Mesenchymal stem cell (in vitro differentiated cells and primary cell): Measurements from ENCODE around the gene CHMP6.

Source experiments
- DNase-seq: peaks from one replicate; pipeline ENCODE4 v3.0.0-alpha.2; 2013
- H2AFZ ChIP-seq: one replicate; pipeline ENCODE4 v1.6.1; 2013; ENCODE audit warnings: low read depth, mild to moderate bottlenecking, control low read depth, inconsistent platforms, low read length, moderate library complexity
- H2AK5ac ChIP-seq: 2 replicates; pipeline ENCODE4 v1.6.1; 2013; ENCODE audit warnings: low read length, moderate library complexity, mild to moderate bottlenecking, inconsistent platforms; ENCODE audit not compliant: severe bottlenecking
- H2BK120ac ChIP-seq: one replicate; pipeline ENCODE4 v1.6.1; 2013; ENCODE audit warnings: low read depth, mild to moderate bottlenecking, inconsistent platforms, low read length, moderate library complexity
- H2BK12ac ChIP-seq, 2 experiments: one replicate each; pipeline ENCODE4 v1.6.1; 2013; ENCODE audit warnings: inconsistent platforms in 2 of 2, low read length in 2 of 2, mild to moderate bottlenecking in 2 of 2, moderate library complexity in 2 of 2, control low read depth in 1 of 2
- H2BK15ac ChIP-seq: one replicate; pipeline ENCODE4 v1.6.1; 2013; ENCODE audit warnings: mild to moderate bottlenecking, low read depth, inconsistent platforms; ENCODE audit not compliant: poor library complexity, severe bottlenecking
- H2BK5ac ChIP-seq: 2 replicates; pipeline ENCODE4 v1.6.1; 2013; ENCODE audit warnings: low read depth, mild to moderate bottlenecking, low read length, control low read depth, inconsistent platforms; ENCODE audit not compliant: poor library complexity, severe bottlenecking
- H3K14ac ChIP-seq, 2 experiments: one replicate each; pipeline ENCODE4 v1.6.1; 2013; ENCODE audit warnings: inconsistent platforms in 2 of 2, low read length in 2 of 2, control low read depth in 1 of 2, mild to moderate bottlenecking in 1 of 2, moderate library complexity in 1 of 2
- H3K18ac ChIP-seq, 2 experiments: one replicate each; pipeline ENCODE4 v1.6.1; 2013; ENCODE audit warnings: inconsistent platforms in 2 of 2, low read length in 2 of 2, control low read depth in 1 of 2, low read depth in 1 of 2, mild to moderate bottlenecking in 1 of 2
- H3K23ac ChIP-seq, 2 experiments: one replicate each; pipeline ENCODE4 v1.6.1; 2013; ENCODE audit warnings: inconsistent platforms in 2 of 2, low read length in 2 of 2, mild to moderate bottlenecking in 2 of 2, moderate library complexity in 2 of 2, control low read depth in 1 of 2
- H3K27ac ChIP-seq: 2 replicates; pipeline ENCODE4 v1.5.1; 2013; ENCODE audit warnings: mild to moderate bottlenecking, moderate library complexity, low read length, control low read depth, inconsistent platforms; ENCODE audit not compliant: poor library complexity, severe bottlenecking
- H3K27me3 ChIP-seq, 2 experiments: 2 replicates each; pipeline versions ENCODE4 v1.6.1 to v1.7.0; 2013; ENCODE audit warnings: low read length in 2 of 2, mild to moderate bottlenecking in 2 of 2, moderate library complexity in 2 of 2, control low read depth in 1 of 2, inconsistent platforms in 1 of 2; ENCODE audit not compliant: control insufficient read depth in 1 of 2, insufficient read depth in 1 of 2
- H3K36me3 ChIP-seq, 2 experiments: 2 replicates each; pipeline versions ENCODE4 v1.6.1 to v1.7.0; 2013; ENCODE audit warnings: low read length in 2 of 2, control low read depth in 1 of 2, inconsistent platforms in 1 of 2, low read depth in 1 of 2, mild to moderate bottlenecking in 1 of 2; ENCODE audit not compliant: insufficient read depth in 2 of 2, control insufficient read depth in 1 of 2
- H3K4ac ChIP-seq, 2 experiments: one replicate each; pipeline ENCODE4 v1.6.1; 2013; ENCODE audit warnings: inconsistent platforms in 2 of 2, low read length in 2 of 2, mild to moderate bottlenecking in 2 of 2, moderate library complexity in 2 of 2, control low read depth in 1 of 2, low read depth in 1 of 2
- H3K4me1 ChIP-seq: 2 replicates; pipeline ENCODE4 v1.6.1; 2013; ENCODE audit warnings: low read depth, low read length, control low read depth; ENCODE audit not compliant: control insufficient read depth, insufficient read depth
- H3K4me2 ChIP-seq: 2 replicates; pipeline ENCODE4 v1.6.1; 2013; ENCODE audit warnings: low read length, mild to moderate bottlenecking, inconsistent platforms; ENCODE audit not compliant: poor library complexity, severe bottlenecking
- H3K4me3 ChIP-seq, 2 experiments: 2 replicates each; pipeline versions ENCODE4 v1.5.1 to v1.7.0; 2013; ENCODE audit warnings: low read length in 2 of 2, mild to moderate bottlenecking in 2 of 2, control low read depth in 1 of 2, low read depth in 1 of 2; ENCODE audit not compliant: insufficient read depth in 1 of 2
- H3K79me1 ChIP-seq: replicated peaks from 2 replicates; pipeline ENCODE4 v1.6.1; 2013; ENCODE audit warnings: mild to moderate bottlenecking, control low read depth, low read length, inconsistent platforms; ENCODE audit not compliant: poor library complexity, severe bottlenecking
- H3K9ac ChIP-seq: 2 replicates; pipeline ENCODE4 v1.7.0; 2013; ENCODE audit warnings: mild to moderate bottlenecking, low read length, moderate library complexity
- H3K9me3 ChIP-seq: 2 replicates; pipeline ENCODE4 v1.7.0; 2013; ENCODE audit warnings: mild to moderate bottlenecking, low read length; ENCODE audit not compliant: control insufficient read depth
- H4K8ac ChIP-seq: one replicate; pipeline ENCODE4 v1.6.1; 2013; ENCODE audit warnings: inconsistent platforms, mild to moderate bottlenecking, low read length, moderate library complexity
- H4K91ac ChIP-seq: one replicate; pipeline ENCODE4 v1.6.1; 2013; ENCODE audit warnings: mild to moderate bottlenecking, low read length, inconsistent platforms
- WGBS: methylation state at CpG from one replicate; pipeline ENCODE4 v1.1.7; 2013; ENCODE audit warnings: mixed read lengths; 5-methylcytosine and 5-hydroxymethylcytosine counted together

CHMP6 gene

DNA sequence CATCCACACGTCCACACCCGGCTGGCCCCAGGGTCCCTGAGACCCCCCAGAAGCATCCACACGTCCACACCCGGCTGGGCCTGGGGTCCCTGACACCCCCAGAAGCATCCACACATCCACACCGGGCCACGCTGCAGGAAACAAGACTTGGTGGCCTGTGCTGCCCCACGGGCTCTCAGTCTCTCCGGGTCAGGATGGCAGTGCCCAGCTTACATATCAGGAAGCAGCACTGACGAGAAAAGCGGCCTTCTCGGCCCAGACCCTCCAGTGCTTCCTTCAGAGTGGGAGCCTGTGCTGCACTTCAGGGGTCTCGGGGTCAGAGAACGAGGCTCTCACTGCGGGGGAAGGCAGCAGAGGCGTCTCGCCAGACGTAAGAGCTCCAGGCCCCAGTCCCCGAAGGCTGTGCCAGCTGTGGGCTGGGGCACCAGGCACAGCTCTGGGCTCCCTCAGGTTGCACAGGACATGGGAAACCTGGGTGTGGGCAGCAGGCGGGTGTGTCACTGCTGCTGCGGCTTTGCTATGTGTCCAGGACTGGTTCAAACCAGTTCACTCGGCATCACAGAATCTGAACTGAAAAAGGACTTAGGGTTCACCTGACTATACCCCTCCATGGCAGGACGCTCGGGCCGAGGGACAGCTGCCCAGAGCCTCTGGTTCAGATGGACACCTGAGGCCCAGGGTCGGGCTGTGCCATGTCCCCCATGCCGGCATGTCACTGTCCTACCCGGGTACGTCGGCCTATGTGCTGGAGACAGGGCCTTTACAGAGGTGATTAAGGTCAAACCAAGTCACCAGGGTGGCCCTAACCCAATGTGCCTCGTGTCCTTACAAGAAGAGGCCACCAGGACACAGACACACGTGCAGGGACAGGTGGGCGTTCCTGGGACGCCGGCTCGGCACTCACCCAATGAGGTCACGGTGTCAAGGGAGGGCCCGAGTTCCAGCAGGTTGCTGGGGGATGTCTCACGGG is 40.2 kb upstream of the CHMP6 start:
- H3K14ac ChIP-seq = no peak overlapping the region

DNA sequence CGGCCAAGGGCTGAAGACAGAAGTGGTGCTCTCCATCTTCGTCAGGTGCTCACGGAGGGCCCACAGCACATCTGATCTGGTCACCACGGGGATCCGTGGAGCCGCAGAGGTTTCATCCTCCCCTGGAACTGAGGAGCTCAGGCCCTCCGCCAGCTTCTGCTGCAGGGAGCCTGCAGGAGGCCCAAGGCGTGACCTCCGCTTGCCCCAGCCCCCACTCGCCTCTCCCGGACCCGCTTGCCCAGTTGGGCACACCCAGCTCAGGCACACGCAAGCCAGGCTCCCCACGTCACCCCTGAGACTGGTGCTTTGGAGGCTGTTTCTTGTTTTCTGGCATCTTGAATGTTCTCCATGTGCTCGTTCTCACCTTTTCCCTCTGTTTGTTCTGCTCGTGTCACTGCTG is 39.4 kb upstream of the CHMP6 start:
- Histone ChIP-seq H2BK15ac (no peak overlapping the region), H2BK120ac (no peak overlapping the region), H3K23ac (no peak overlapping the region), H2AFZ (no peak overlapping the region), H3K79me1 (no peaks in the 10 kb centered on the region), H3K4me2 (no peak overlapping the region), H4K8ac (no peak overlapping the region), H4K91ac (no peak overlapping the region), H3K14ac (no peak overlapping the region), H3K18ac (no peak overlapping the region), H3K36me3 (peaks cover 48 to 75% of the 10 kb centered on the region in 2 experiments), H2BK12ac (no peak overlapping the region), H3K9ac (no peak overlapping the region), H3K4me3 (no peak overlapping the region), H3K27ac (no peak overlapping the region), H3K4ac (no peak overlapping the region), H3K4me1 (no peaks in the 10 kb centered on the region), H2AK5ac (no peak overlapping the region), H2BK5ac (no peak overlapping the region), H3K9me3 (no peaks in the 10 kb centered on the region), H3K27me3 (no peaks in the 10 kb centered on the region)
- WGBS = 90% methylated on average over 16 of the region's 16 CpGs
- DNase-seq = no peak

More for the DNA sequence above, 40.2 kb upstream of the CHMP6 start:
- no peak for DNase-seq
- no peak overlapping the region for H2AK5ac ChIP-seq
- no peak overlapping the region for H3K4ac ChIP-seq
- no peak overlapping the region for H3K9ac ChIP-seq
- no peak overlapping the region for H2BK12ac ChIP-seq
- H3K27me3 ChIP-seq = no peaks in the 10 kb centered on the region
- H2BK5ac ChIP-seq = no peak overlapping the region
- H3K4me3 ChIP-seq = no peak overlapping the region
- no peaks in the 10 kb centered on the region for H3K4me1 ChIP-seq
- H3K27ac ChIP-seq = no peak overlapping the region
- H3K23ac ChIP-seq = no peak overlapping the region
- no peak overlapping the region for H3K4me2 ChIP-seq
- H2BK120ac ChIP-seq = no peak overlapping the region
- no peak overlapping the region for H3K18ac ChIP-seq
- no peaks in the 10 kb centered on the region for H3K79me1 ChIP-seq
- no peak overlapping the region for H4K8ac ChIP-seq
- no peak overlapping the region for H4K91ac ChIP-seq
- 96% methylated on average over 38 of the region's 38 CpGs for WGBS
- H3K9me3 ChIP-seq = no peaks in the 10 kb centered on the region
- peaks cover 57 to 77% of the 10 kb centered on the region in 2 experiments for H3K36me3 ChIP-seq
- no peak overlapping the region for H2BK15ac ChIP-seq
- H2AFZ ChIP-seq = no peak overlapping the region

DNA sequence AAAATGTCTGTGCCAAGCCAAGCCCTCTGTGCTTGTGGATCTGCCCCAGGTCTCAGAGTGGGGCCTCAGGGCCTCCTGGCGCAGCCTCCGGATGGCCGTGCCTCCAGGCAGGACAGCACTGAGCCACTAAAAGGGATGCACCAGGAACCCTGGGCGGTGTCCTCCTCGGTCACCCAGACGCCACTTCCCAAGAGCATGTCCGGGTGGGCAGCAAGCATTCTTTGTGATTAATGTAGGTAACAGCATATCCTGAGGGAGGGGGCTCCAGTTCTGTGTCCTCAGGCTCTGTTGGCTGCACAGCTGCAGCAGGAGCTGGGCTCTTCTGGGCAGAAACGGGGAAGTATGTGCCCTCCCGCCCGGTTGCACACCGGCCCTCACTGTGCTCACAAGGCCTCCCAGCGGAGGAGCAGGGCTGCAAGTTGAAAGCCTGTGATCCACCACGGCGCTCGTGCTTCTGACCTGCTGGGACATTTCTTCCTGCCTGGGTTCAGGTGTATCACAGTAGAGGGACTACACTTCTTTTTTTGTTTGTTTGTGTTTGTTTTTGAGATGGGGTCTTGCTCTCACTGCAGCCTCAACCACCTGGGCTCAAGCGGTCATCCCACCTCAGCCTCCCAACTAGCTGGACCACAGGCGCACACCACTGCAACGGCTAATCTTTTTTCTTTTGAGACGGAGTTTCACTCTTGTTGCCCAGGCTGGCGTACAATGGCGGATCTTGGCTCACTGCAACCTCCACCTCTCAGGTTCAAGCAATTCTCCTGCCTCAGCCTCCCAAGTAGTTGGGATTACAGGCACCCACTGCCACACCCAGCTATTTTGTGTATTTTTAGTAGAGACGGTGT is 37.9 kb upstream of the CHMP6 start:
- no peak overlapping the region for H4K8ac ChIP-seq
- H3K4me2 ChIP-seq = no peak overlapping the region
- no peak overlapping the region for H2AFZ ChIP-seq
- no peaks in the 10 kb centered on the region for H3K27me3 ChIP-seq
- no peak overlapping the region for H3K27ac ChIP-seq
- no peak overlapping the region for H3K4ac ChIP-seq
- DNase-seq = no peak
- no peak overlapping the region for H2BK12ac ChIP-seq
- no peak overlapping the region for H2AK5ac ChIP-seq
- H3K18ac ChIP-seq = no peak overlapping the region
- H3K23ac ChIP-seq = no peak overlapping the region
- H2BK5ac ChIP-seq = no peak overlapping the region
- no peak overlapping the region for H3K4me3 ChIP-seq
- no peak overlapping the region for H4K91ac ChIP-seq
- no peak overlapping the region for H3K9ac ChIP-seq
- no peak overlapping the region for H3K14ac ChIP-seq
- H3K36me3 ChIP-seq = peaks cover 35 to 67% of the 10 kb centered on the region in 2 experiments
- H2BK15ac ChIP-seq = no peak overlapping the region
- 97% methylated on average over 22 of the region's 22 CpGs for WGBS
- no peak overlapping the region for H2BK120ac ChIP-seq
- no peaks in the 10 kb centered on the region for H3K9me3 ChIP-seq
- H3K79me1 ChIP-seq = no peaks in the 10 kb centered on the region
- H3K4me1 ChIP-seq = no peaks in the 10 kb centered on the region

DNA sequence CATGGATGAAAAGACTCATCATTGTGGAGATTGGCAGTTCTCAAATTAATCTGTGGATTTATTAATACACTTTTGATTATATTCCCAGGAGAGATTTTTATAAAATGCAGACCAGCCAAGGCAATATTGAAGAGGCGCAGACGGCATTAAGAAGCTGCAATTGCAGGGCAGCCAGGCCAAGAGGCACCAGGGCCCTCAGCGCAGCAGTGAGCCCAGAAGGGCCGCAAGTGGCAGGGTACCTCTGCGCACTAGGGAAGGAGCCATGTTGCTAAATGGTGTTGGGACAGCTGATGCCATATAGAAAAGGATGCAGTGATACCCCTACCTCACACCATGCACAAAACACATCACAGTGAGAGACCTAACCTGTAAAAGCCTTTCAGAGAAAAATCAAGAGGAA is 36.6 kb upstream of the CHMP6 start:
- H2AFZ ChIP-seq = no peak overlapping the region
- H3K27me3 ChIP-seq = no peaks in the 10 kb centered on the region
- H2BK15ac ChIP-seq = no peak overlapping the region
- no peak overlapping the region for H3K4me3 ChIP-seq
- no peak overlapping the region for H2AK5ac ChIP-seq
- H2BK120ac ChIP-seq = no peak overlapping the region
- no peak overlapping the region for H2BK12ac ChIP-seq
- no peak overlapping the region for H4K8ac ChIP-seq
- no peak for DNase-seq
- no peak overlapping the region for H3K18ac ChIP-seq
- peaks cover 2% of the 10 kb centered on the region for H3K4me1 ChIP-seq
- no peak overlapping the region for H3K4me2 ChIP-seq
- H3K79me1 ChIP-seq = no peaks in the 10 kb centered on the region
- no peak overlapping the region for H3K14ac ChIP-seq
- H3K23ac ChIP-seq = no peak overlapping the region
- H2BK5ac ChIP-seq = no peak overlapping the region
- H3K36me3 ChIP-seq = peaks cover 24 to 57% of the 10 kb centered on the region in 2 experiments
- no peak overlapping the region for H3K27ac ChIP-seq
- WGBS = 93% methylated on average over 3 of the region's 5 CpGs
- H3K4ac ChIP-seq = no peak overlapping the region
- no peak overlapping the region for H4K91ac ChIP-seq
- no peak overlapping the region for H3K9ac ChIP-seq
- no peaks in the 10 kb centered on the region for H3K9me3 ChIP-seq
